ENCODE measurements around the gene SFT2D1. TPM values are rescaled to one million over a fixed set of nuclear protein-coding genes. Genes with fewer than 3 reads are reported as not detected.

SFT2D1 gene
- total RNA-seq, 1 experiment from 2014 or later: 40.2 TPM

DNA sequence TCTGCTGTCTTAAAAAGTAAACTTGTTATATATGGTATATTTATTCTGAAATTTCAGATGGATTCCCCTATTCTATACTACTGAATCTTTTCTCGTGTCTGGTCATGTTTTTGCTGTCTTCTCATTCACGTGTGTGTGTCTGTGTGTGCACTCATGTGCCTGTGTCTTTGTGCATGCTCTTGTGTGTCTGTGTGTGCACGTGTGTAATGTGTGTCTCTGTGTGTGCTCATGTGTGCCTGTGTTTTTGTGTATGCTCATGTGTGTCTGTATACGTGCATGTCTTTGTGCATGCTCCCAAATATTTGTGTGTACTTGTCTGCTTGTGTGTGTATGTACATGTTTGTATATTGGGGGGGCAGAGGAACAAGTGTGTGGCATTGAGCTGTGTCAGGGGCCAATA, 68.2 kb downstream of the SFT2D1 start:
- Histone ChIP-seq H3K27me3 (ENCODE audit: insufficient read depth, low read length) (peaks cover under 1% of the 10 kb centered on the region; the same call in 1 of the 2 replicates), H4K8ac (replicated peaks; ENCODE audit: insufficient read length, low read depth, low read length) (no peak overlapping the region), H2AFZ (ENCODE audit: low read length) (no peak overlapping the region), H2BK120ac (ENCODE audit: low read depth, low read length, poor library complexity, severe bottlenecking) (no peak overlapping the region), H3K9me3 (ENCODE audit: control insufficient read depth, low read depth, low read length) (no peaks in the 10 kb centered on the region), H3T11ph (ENCODE audit: low read length) (no peak overlapping the region), H2BK12ac (ENCODE audit: insufficient read length, low read depth, low read length) (no peak overlapping the region), H2AK5ac (ENCODE audit: insufficient read length, low read length) (no peak overlapping the region), H3K79me2 (ENCODE audit: insufficient read depth, low read length) (no peaks in the 10 kb centered on the region), H2BK5ac (ENCODE audit: insufficient read length, low read length) (no peak overlapping the region), H3K4ac (ENCODE audit: low read depth, low read length) (no peak overlapping the region), H3K56ac (ENCODE audit: insufficient read length, low read depth, low read length) (no peak overlapping the region), H3K23ac (ENCODE audit: insufficient read length, low read depth, low read length) (no peak overlapping the region), H3K23me2 (ENCODE audit: insufficient read length, low read depth, low read length, poor library complexity, severe bottlenecking) (no peaks in the 10 kb centered on the region), H3K9ac (ENCODE audit: extremely low read depth, insufficient read length, low read length) (no peak overlapping the region), H3K27ac (ENCODE audit: insufficient read length, low read depth, low read length) (no peak overlapping the region), H4K5ac (ENCODE audit: insufficient read length, low read depth, low read length) (no peak overlapping the region), H3K14ac (ENCODE audit: insufficient read depth, low read length) (no peak overlapping the region), H3K79me1 (ENCODE audit: insufficient read depth, low read depth, low read length, poor library complexity, severe bottlenecking) (no peaks in the 10 kb centered on the region), H3K4me2 (ENCODE audit: insufficient read depth, insufficient read length, low read length) (no peak overlapping the region), H2BK20ac (ENCODE audit: low read depth, low read length, poor library complexity, severe bottlenecking) (no peak overlapping the region), H4K91ac (ENCODE audit: insufficient read length, low read depth, low read length) (no peak overlapping the region), H4K20me1 (ENCODE audit: control insufficient read depth, insufficient read depth, insufficient read length) (no peaks in the 10 kb centered on the region), H3K4me1 (ENCODE audit: insufficient read depth, low read length) (0 out of 2 replicates have a peak, but pooled peaks cover 2% of the 10 kb centered on the region), H2BK15ac (ENCODE audit: low read depth, low read length) (no peak overlapping the region), H3K18ac (ENCODE audit: insufficient read length, low read depth, low read length) (no peak overlapping the region)
- Mint-ChIP-seq H3K4me3 (no peak overlapping the region), H3K27me3 (ENCODE audit: low read depth) (peaks cover 65% of the 10 kb centered on the region), H3K9me3 (no peaks in the 10 kb centered on the region; a peak in 1 of 5 replicates), H3K27ac (no peak overlapping the region), H3K36me3 (ENCODE audit: insufficient read depth in 1 of 3, low read depth in 3 of 3) (no peaks in the 10 kb centered on the region), H3K4me1 (peaks cover 0 to 2% of the 10 kb centered on the region in 2 experiments; a peak in 1 of 4 replicates)
- DNase-seq: no peak
- WGBS (ENCODE audit: extremely low coverage, insufficient read length, low lambda C conversion rate): no CpG with 5 or more reads among the region's 4 CpGs
- TF ChIP-seq, protein P1, sequence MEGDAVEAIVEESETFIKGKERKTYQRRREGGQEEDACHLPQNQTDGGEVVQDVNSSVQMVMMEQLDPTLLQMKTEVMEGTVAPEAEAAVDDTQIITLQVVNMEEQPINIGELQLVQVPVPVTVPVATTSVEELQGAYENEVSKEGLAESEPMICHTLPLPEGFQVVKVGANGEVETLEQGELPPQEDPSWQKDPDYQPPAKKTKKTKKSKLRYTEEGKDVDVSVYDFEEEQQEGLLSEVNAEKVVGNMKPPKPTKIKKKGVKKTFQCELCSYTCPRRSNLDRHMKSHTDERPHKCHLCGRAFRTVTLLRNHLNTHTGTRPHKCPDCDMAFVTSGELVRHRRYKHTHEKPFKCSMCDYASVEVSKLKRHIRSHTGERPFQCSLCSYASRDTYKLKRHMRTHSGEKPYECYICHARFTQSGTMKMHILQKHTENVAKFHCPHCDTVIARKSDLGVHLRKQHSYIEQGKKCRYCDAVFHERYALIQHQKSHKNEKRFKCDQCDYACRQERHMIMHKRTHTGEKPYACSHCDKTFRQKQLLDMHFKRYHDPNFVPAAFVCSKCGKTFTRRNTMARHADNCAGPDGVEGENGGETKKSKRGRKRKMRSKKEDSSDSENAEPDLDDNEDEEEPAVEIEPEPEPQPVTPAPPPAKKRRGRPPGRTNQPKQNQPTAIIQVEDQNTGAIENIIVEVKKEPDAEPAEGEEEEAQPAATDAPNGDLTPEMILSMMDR (conservative IDR thresholded peaks at IDR 0.05): no peak
